ENCODE results near the gene RGS7. TPM values are rescaled to one million over a fixed set of nuclear protein-coding genes. Genes with fewer than 3 reads are reported as not detected.
A peak's percentile ranks its signal among the peaks of the same experiment; 100 is the strongest.

The RGS7 gene
- total and polyA plus RNA-seq, 2 of the 8 experiments (the other 6 are each of a cell fraction or from before 2014, with no cell fraction given): 1.6 to 3.0 TPM

- no peaks in the 10 kb centered on the region for H3K79me2 ChIP-seq (ENCODE audit: control insufficient read depth in 1 of 2, insufficient read depth in 2 of 2, low read length in 2 of 2)
- 0 out of 2 replicates have a peak overlapping the region, but pooled peaks have one; percentile 23 for H2AFZ ChIP-seq (ENCODE audit: low read length)
- no peak overlapping the region for H2BK120ac ChIP-seq (replicated peaks; ENCODE audit: low read depth, low read length)
- H3K79me1 ChIP-seq (ENCODE audit: low read depth, low read length): no peaks in the 10 kb centered on the region
- H3K9ac ChIP-seq (replicated peaks in 1 of 4; ENCODE audit: extremely low read depth in 1 of 4, low read depth in 3 of 4, low read length in 3 of 4): no peak overlapping the region; a peak in 1 of 7 replicates
- H3K14ac ChIP-seq (ENCODE audit: insufficient read length): no peak overlapping the region
- no peak overlapping the region for H3K56ac ChIP-seq (replicated peaks; ENCODE audit: insufficient read length, low read depth, low read length)
- H3K18ac ChIP-seq (ENCODE audit: extremely low read depth, low read length): no peak overlapping the region
- no peak overlapping the region for H3K4me2 ChIP-seq (ENCODE audit: insufficient read depth in 1 of 2, low read depth in 2 of 2, low read length in 2 of 2)
- no peak overlapping the region for H3K23ac ChIP-seq (ENCODE audit: insufficient read length)
- H4K8ac ChIP-seq (ENCODE audit: extremely low read depth, insufficient read depth, low read length): no peak overlapping the region
- H3K4me1 ChIP-seq (replicated peaks in 1 of 4; ENCODE audit: control insufficient read depth in 3 of 4, insufficient read depth in 4 of 4, low read length in 3 of 4): peaks cover 0 to 2% (median 0%) of the 10 kb centered on the region in 4 experiments; a peak in 1 of 7 replicates
- H2BK15ac ChIP-seq (ENCODE audit: low read length): no peak overlapping the region
- no peak overlapping the region for H2BK20ac ChIP-seq (ENCODE audit: low read length)
- H3K36me3 ChIP-seq (ENCODE audit: control insufficient read depth in 2 of 4, insufficient read depth in 4 of 4, low read length in 3 of 4): no peaks in the 10 kb centered on the region
- H2AK5ac ChIP-seq (ENCODE audit: low read depth, low read length): 0 out of 2 replicates have a peak overlapping the region, but pooled peaks have one; percentile 45
- H3K4ac ChIP-seq (replicated peaks; ENCODE audit: insufficient read length, low read depth, low read length): no peak overlapping the region
- H3K23me2 ChIP-seq (ENCODE audit: low read depth, low read length): no peaks in the 10 kb centered on the region
- FAIRE-seq (no peak), DNase-seq (ENCODE audit: low read depth in 1 of 2, low spot score in 2 of 2) (no peak)
- H4K20me1 ChIP-seq (replicated peaks in 1 of 2; ENCODE audit: control insufficient read depth in 1 of 2, insufficient read depth in 2 of 2, low read length in 2 of 2): no peaks in the 10 kb centered on the region
- H4K91ac ChIP-seq (replicated peaks; ENCODE audit: insufficient read length, low read length): no peak overlapping the region
- H3K27me3 ChIP-seq (replicated peaks in 1 of 4; ENCODE audit: control insufficient read depth in 3 of 4, extremely low read depth in 1 of 4, insufficient read depth in 3 of 4, low read length in 3 of 4): no peaks in the 10 kb centered on the region
- no peak overlapping the region for H4K5ac ChIP-seq (ENCODE audit: insufficient read length, low read depth, low read length)
- H3K9me3 ChIP-seq (ENCODE audit: insufficient read depth in 2 of 2, low read depth in 1 of 2, low read length in 1 of 2): no peaks in the 10 kb centered on the region
- H2BK12ac ChIP-seq (ENCODE audit: low read depth, low read length): no peak overlapping the region; the same call in 1 of the 2 replicates
- no peak overlapping the region for H3K27ac ChIP-seq (ENCODE audit: low read depth, low read length)
- H2BK5ac ChIP-seq (ENCODE audit: low read depth, low read length): no peak overlapping the region
- H3K4me3 ChIP-seq (ENCODE audit: extremely low read depth in 1 of 4, insufficient read depth in 2 of 4, low read depth in 3 of 4, low read length in 4 of 4): no peak overlapping the region
- WGBS, 2 experiments (ENCODE audit: extremely low coverage in 1 of 2, insufficient coverage in 1 of 2, insufficient read length in 1 of 2, insufficient replicate concordance in 2 of 2, low coverage in 1 of 2, low lambda C conversion rate in 2 of 2, missing lambda C conversion rate in 1 of 2): 87 to 100% methylated on average over 1 to 7 of the region's 7 CpGs
- POLR2A ChIA-PET (ENCODE audit: partially characterized antibody): no interaction called here
- CTCF ChIA-PET (ENCODE audit: partially characterized antibody): interaction anchor here (0.6 to 0.7 kb wide), 2 partner anchors 13 to 53 kb away, joined by 3 read pairs; no protein-coding TSS in a partner anchor
- TF ChIP-seq JUND (IDR thresholded peaks at IDR 0.05; ENCODE audit: low read length): no peak
Measured at GRCh38 chr1:241109039-241109438, 248.0 kb downstream of the RGS7 start.
